H1 (cell line): ENCODE measurements around the gene C3orf22. TPM values are rescaled to one million over a fixed set of nuclear protein-coding genes. Genes with fewer than 3 reads are reported as not detected.

Experiments used
- CTCF ChIA-PET: fragments of 300-600 bp; sonication (Branson Sonifier 250); formaldehyde crosslinking; loops from one replicate; lab custom pipeline; 2021; ENCODE audit not compliant: partially characterized antibody; lab: Charles Lee
- POLR2A ChIA-PET: fragments of 300-600 bp; sonication (Branson Sonifier 250); formaldehyde crosslinking; loops from one replicate; lab custom pipeline; 2021; ENCODE audit warnings: inconsistent platforms; ENCODE audit not compliant: partially characterized antibody; lab: Charles Lee
- DNase-seq, 2 experiments: peaks; one replicate each; pipeline versions ENCODE4 v3.0.0 to v3.0.0-alpha.2; 2010 to 2022; ENCODE audit warnings: low spot score in 2 of 2, low read depth in 1 of 2, mixed read lengths in 1 of 2
- FAIRE-seq: peaks from 2 replicates; lab custom pipeline; 2011; peaks lifted over from hg19 to GRCh38; lab: Jason Lieb, UNC
- H2AFZ ChIP-seq: 2 replicates; pipeline ENCODE4 v1.8.1; 2012; ENCODE audit warnings: low read length, inconsistent platforms
- H2AK5ac ChIP-seq: 2 replicates; pipeline ENCODE4 v1.6.1; 2013; ENCODE audit warnings: low read depth, low read length
- H2BK120ac ChIP-seq: replicated peaks from 2 replicates; pipeline ENCODE3; 2013; ENCODE audit warnings: low read depth, low read length, inconsistent platforms
- H2BK12ac ChIP-seq: 2 replicates; pipeline ENCODE4 v1.6.1; 2013; ENCODE audit warnings: low read depth, low read length
- H2BK15ac ChIP-seq: 2 replicates; pipeline ENCODE4 v1.6.1; 2013; ENCODE audit warnings: low read length
- H2BK20ac ChIP-seq: 2 replicates; pipeline ENCODE4 v1.6.1; 2013; ENCODE audit warnings: low read length
- H2BK5ac ChIP-seq: 2 replicates; pipeline ENCODE4 v1.6.1; 2013; ENCODE audit warnings: low read depth, low read length
- H3K14ac ChIP-seq: 2 replicates; pipeline ENCODE4 v1.6.1; 2013; ENCODE audit warnings: inconsistent platforms; ENCODE audit not compliant: insufficient read length
- H3K18ac ChIP-seq: 2 replicates; pipeline ENCODE4 v1.6.1; 2013; ENCODE audit warnings: low read length; ENCODE audit errors: extremely low read depth
- H3K23ac ChIP-seq: 2 replicates; pipeline ENCODE4 v1.6.1; 2013; ENCODE audit warnings: inconsistent platforms; ENCODE audit not compliant: insufficient read length
- H3K23me2 ChIP-seq: 2 replicates; pipeline ENCODE4 v1.6.1; 2013; ENCODE audit warnings: low read depth, low read length
- H3K27ac ChIP-seq: 2 replicates; pipeline ENCODE4 v1.6.1; 2011; ENCODE audit warnings: low read depth, low read length, inconsistent platforms
- H3K27me3 ChIP-seq, 4 experiments: replicated peaks in 1 of 4; 1 replicate in 1 of 4; 2 replicates in 3 of 4; pipeline versions ENCODE4 v1.6.1 to v1.8.1; 2011 to 2013; ENCODE audit warnings: low read length in 3 of 4, mild to moderate bottlenecking in 3 of 4, inconsistent platforms in 2 of 4, mixed read lengths in 2 of 4, moderate library complexity in 1 of 4; ENCODE audit not compliant: control insufficient read depth in 3 of 4, insufficient read depth in 3 of 4; ENCODE audit errors: extremely low read depth in 1 of 4
- H3K36me3 ChIP-seq, 4 experiments: 2 replicates each; pipeline versions ENCODE4 v1.6.1 to v1.8.1; 2011 to 2013; ENCODE audit warnings: mild to moderate bottlenecking in 4 of 4, low read length in 3 of 4, moderate library complexity in 2 of 4, control low read depth in 1 of 4, inconsistent platforms in 1 of 4; ENCODE audit not compliant: insufficient read depth in 4 of 4, control insufficient read depth in 2 of 4
- H3K4ac ChIP-seq: replicated peaks from 2 replicates; pipeline ENCODE3; 2013; ENCODE audit warnings: low read length, low read depth, mixed read lengths, inconsistent platforms; ENCODE audit not compliant: insufficient read length
- H3K4me1 ChIP-seq, 4 experiments: replicated peaks in 1 of 4; 1 replicate in 1 of 4; 2 replicates in 3 of 4; pipeline versions ENCODE4 v1.6.1 to v1.8.1; 2011 to 2013; ENCODE audit warnings: low read length in 3 of 4, inconsistent platforms in 2 of 4, mixed read lengths in 1 of 4; ENCODE audit not compliant: insufficient read depth in 4 of 4, control insufficient read depth in 3 of 4
- H3K4me2 ChIP-seq, 2 experiments: 2 replicates each; pipeline versions ENCODE4 v1.6.1 to v1.8.1; 2011 to 2013; ENCODE audit warnings: low read depth in 2 of 2, low read length in 2 of 2, control low read depth in 1 of 2, inconsistent platforms in 1 of 2, mild to moderate bottlenecking in 1 of 2; ENCODE audit not compliant: insufficient read depth in 1 of 2
- H3K4me3 ChIP-seq, 4 experiments: fragments of 200-600, 300-600 bp in 1 of 4; sonication (generic), shearing (Covaris generic), sonication (Bioruptor Twin) in 1 of 4; 2 replicates each; pipeline versions ENCODE4 v1.5.1 to v1.8.1; 2011 to 2016; ENCODE audit warnings: low read length in 4 of 4, low read depth in 3 of 4, control low read depth in 2 of 4, inconsistent platforms in 2 of 4, mild to moderate bottlenecking in 2 of 4, mixed read lengths in 1 of 4, moderate library complexity in 1 of 4; ENCODE audit not compliant: insufficient read depth in 2 of 4; ENCODE audit errors: extremely low read depth in 1 of 4
- H3K56ac ChIP-seq: replicated peaks from 2 replicates; pipeline ENCODE3; 2013; ENCODE audit warnings: low read depth, mild to moderate bottlenecking, mixed read lengths, low read length, inconsistent platforms; ENCODE audit not compliant: insufficient read length
- H3K79me1 ChIP-seq: 2 replicates; pipeline ENCODE4 v1.6.1; 2013; ENCODE audit warnings: low read depth, low read length, control low read depth
- H3K79me2 ChIP-seq, 2 experiments: 2 replicates each; pipeline versions ENCODE4 v1.6.1 to v1.8.1; 2012 to 2013; ENCODE audit warnings: low read length in 2 of 2, mild to moderate bottlenecking in 2 of 2, inconsistent platforms in 1 of 2; ENCODE audit not compliant: insufficient read depth in 2 of 2, control insufficient read depth in 1 of 2
- H3K9ac ChIP-seq, 4 experiments: replicated peaks in 1 of 4; 1 replicate in 1 of 4; 2 replicates in 3 of 4; pipeline versions ENCODE4 v1.6.1 to v1.8.1; 2011 to 2013; ENCODE audit warnings: low read depth in 3 of 4, low read length in 3 of 4, control low read depth in 2 of 4, mild to moderate bottlenecking in 2 of 4, moderate library complexity in 2 of 4, inconsistent platforms in 1 of 4; ENCODE audit errors: extremely low read depth in 1 of 4
- H3K9me3 ChIP-seq, 2 experiments: 2 replicates each; pipeline versions ENCODE4 v1.6.1 to v1.8.1; 2012 to 2013; ENCODE audit warnings: mild to moderate bottlenecking in 2 of 2, moderate library complexity in 2 of 2, control low read depth in 1 of 2, inconsistent platforms in 1 of 2, low read depth in 1 of 2, low read length in 1 of 2, mixed read lengths in 1 of 2; ENCODE audit not compliant: insufficient read depth in 2 of 2
- H4K20me1 ChIP-seq, 2 experiments: replicated peaks in 1 of 2; 2 replicates each; pipeline versions ENCODE3 to v1.8.1; 2011 to 2013; ENCODE audit warnings: inconsistent platforms in 2 of 2, low read length in 2 of 2, mild to moderate bottlenecking in 1 of 2; ENCODE audit not compliant: insufficient read depth in 2 of 2, control insufficient read depth in 1 of 2
- H4K5ac ChIP-seq: 2 replicates; pipeline ENCODE4 v1.6.1; 2013; ENCODE audit warnings: low read length, low read depth, mixed read lengths, inconsistent platforms; ENCODE audit not compliant: insufficient read length
- H4K8ac ChIP-seq: 2 replicates; pipeline ENCODE4 v1.8.0; 2013; ENCODE audit warnings: mild to moderate bottlenecking, moderate library complexity, low read length, inconsistent platforms; ENCODE audit not compliant: insufficient read depth; ENCODE audit errors: extremely low read depth
- H4K91ac ChIP-seq: replicated peaks from 2 replicates; pipeline ENCODE3; 2013; ENCODE audit warnings: low read length, mixed read lengths, inconsistent platforms; ENCODE audit not compliant: insufficient read length
- CBX5 ChIP-seq: fragments of 300-800, 300-1000 bp; sonication (generic); IDR thresholded peaks from 2 replicates; pipeline ENCODE4 v1.7.1; 2016; ENCODE audit warnings: antibody characterized with exemption, low read length, low read depth
- CBX8 ChIP-seq: fragments of 300-800, 300-1000 bp; sonication (generic); IDR thresholded peaks from 2 replicates; pipeline ENCODE4 v1.7.1; 2016; ENCODE audit warnings: low read depth, low read length, borderline replicate concordance
- CTBP2 ChIP-seq: IDR thresholded peaks from 2 replicates; pipeline ENCODE4 v1.7.0; 2011; ENCODE audit warnings: borderline replicate concordance, mild to moderate bottlenecking, moderate library complexity, mixed read lengths, low read length; ENCODE audit not compliant: insufficient read depth, insufficient read length
- E2F6 ChIP-seq: IDR thresholded peaks from 2 replicates; pipeline ENCODE4 v1.6.1; 2012; ENCODE audit warnings: inconsistent platforms
- HDAC2 ChIP-seq, 2 experiments: fragments of 300-600 bp in 1 of 2; sonication (generic) in 1 of 2; IDR thresholded peaks; 2 replicates each; pipeline ENCODE4 v1.6.1; 2011 to 2012; ENCODE audit warnings: low read depth in 2 of 2, low read length in 2 of 2, mild to moderate bottlenecking in 2 of 2, moderate library complexity in 2 of 2, borderline replicate concordance in 1 of 2, inconsistent platforms in 1 of 2
- KDM1A ChIP-seq: fragments of 200-600, 300-600 bp; sonication (generic); IDR thresholded peaks from 2 replicates; pipeline ENCODE4 v1.7.1; 2016; ENCODE audit warnings: mild to moderate bottlenecking, low read length, borderline replicate concordance
- KDM4A ChIP-seq: IDR thresholded peaks from one replicate; pipeline ENCODE4 v1.7.1; 2012; ENCODE audit warnings: low read depth, mild to moderate bottlenecking, moderate library complexity, low read length, inconsistent platforms; ENCODE audit not compliant: severe bottlenecking
- MAX ChIP-seq: IDR thresholded peaks from 2 replicates; pipeline ENCODE4 v1.6.1; 2012; ENCODE audit warnings: inconsistent platforms
- POLR2A ChIP-seq, 2 experiments: IDR thresholded peaks; 1 replicate in 1 of 2; 2 replicates in 1 of 2; pipeline ENCODE4 v1.6.1; 2011; ENCODE audit warnings: low read depth in 2 of 2, low read length in 2 of 2, mild to moderate bottlenecking in 2 of 2; ENCODE audit errors: control extremely low read depth in 1 of 2
- TEAD4 ChIP-seq: IDR thresholded peaks from 2 replicates; pipeline ENCODE4 v1.6.1; 2012; ENCODE audit warnings: low read depth, low read length, inconsistent platforms, mixed read lengths
- WGBS, 2 experiments: shearing (Covaris generic) in 1 of 2; methylation state at CpG; one replicate each; pipeline versions ENCODE4 v1.1.6 to v1.1.7; 2013 to 2015; ENCODE audit warnings: low lambda C conversion rate in 2 of 2, mixed read lengths in 2 of 2, inconsistent platforms in 1 of 2, low coverage in 1 of 2, missing lambda C conversion rate in 1 of 2; ENCODE audit not compliant: insufficient replicate concordance in 2 of 2, insufficient coverage in 1 of 2, insufficient read length in 1 of 2; ENCODE audit errors: extremely low coverage in 1 of 2, missing lambda C conversion rate in 1 of 2; 5-methylcytosine and 5-hydroxymethylcytosine counted together
- polyA plus RNA-seq, 7 experiments: library from polyadenylated mRNA; depleted of rRNA in 3 of 7; stranded (reverse) in 5 of 7; unstranded in 2 of 7; fragments of >200 nt in 5 of 7; fragments of 200-250 nt in 2 of 7; gene quantifications; 1 replicate in 5 of 7; 2 replicates in 1 of 7; 4 replicates in 1 of 7; pipeline versions ENCODE4 v1.2.1 to v1.2.3, GENCODE V29; 2011 to 2013; ENCODE audit warnings: missing spikeins in 2 of 7, mixed read lengths in 2 of 7
- total RNA-seq: library from RNA; stranded (reverse); fragmentation: NEBNext Ultra II Directional; extraction: Animal tissue kit (Norgen Biotek cat#: 25700); gene quantifications from 2 replicates; pipeline ENCODE4 v1.2.1, GENCODE V29; 2021

The C3orf22 gene
- total and polyA plus RNA-seq, 2 of the 8 experiments (the other 6 are each of a cell fraction or from before 2014, with no cell fraction given): not detected

GRCh38 chr3:126541628-126542339, 16.9 kb downstream of the C3orf22 start:
- WGBS, 2 experiments: 82% methylated on average over 91 of the region's 101 CpGs; no CpG with 5 or more reads in 1 of the 2 experiments
- H3K9ac ChIP-seq: no peak overlapping the region
- H4K91ac ChIP-seq: no peak overlapping the region
- H3K79me2 ChIP-seq: no peaks in the 10 kb centered on the region
- no peak overlapping the region for H3K23ac ChIP-seq
- no peak overlapping the region for H3K4ac ChIP-seq
- 0 out of 2 replicates have a peak overlapping the region, but pooled peaks have one; percentile 32 for H2AFZ ChIP-seq
- no peaks in the 10 kb centered on the region for H3K79me1 ChIP-seq
- CTCF ChIA-PET: interaction anchor here (1.0 to 2.5 kb wide), 4 partner anchors 9 to 19 kb away, joined by 3 to 7 read pairs (median 6); no protein-coding TSS in a partner anchor
- H3K4me1 ChIP-seq: no peaks in the 10 kb centered on the region
- DNase-seq: peak in 1 of 2 experiments; percentile 50
- no peak overlapping the region for H2BK20ac ChIP-seq
- H3K27ac ChIP-seq: no peak overlapping the region
- no peak overlapping the region for H3K56ac ChIP-seq
- no peak for FAIRE-seq
- H2BK12ac ChIP-seq: no peak overlapping the region
- H3K4me3 ChIP-seq: no peak overlapping the region
- H2BK5ac ChIP-seq: no peak overlapping the region
- no peak overlapping the region for H3K14ac ChIP-seq
- TF ChIP-seq MAX (peak; percentile 32; the same call in 1 of the 2 replicates), HDAC2 (IDR thresholded peaks at IDR 0.05; ENCODE audit: borderline replicate concordance in 1 of 2, low read depth in 2 of 2, low read length in 2 of 2) (no peak), CBX5 (no peak), KDM1A (no peak), E2F6 (no peak; the same call in none of the 2 replicates), CBX8 (no peak), CTBP2 (no peak), KDM4A (peak; percentile 16), POLR2A (IDR thresholded peaks at IDR 0.05; ENCODE audit: control extremely low read depth in 1 of 2, low read depth in 2 of 2, low read length in 2 of 2) (no peak), TEAD4 (no peak)
- H4K8ac ChIP-seq: peak overlapping the region; percentile 74; the same call in 1 of the 2 replicates
- H4K20me1 ChIP-seq: peaks cover 0 to 5% of the 10 kb centered on the region in 2 experiments
- peaks cover 0 to 5% (median 2%) of the 10 kb centered on the region in 4 experiments; a peak in 1 of 7 replicates for H3K27me3 ChIP-seq
- no peak overlapping the region for H4K5ac ChIP-seq
- H3K18ac ChIP-seq: no peak overlapping the region
- no peak overlapping the region for H2AK5ac ChIP-seq
- no peaks in the 10 kb centered on the region for H3K9me3 ChIP-seq
- peaks cover 7% of the 10 kb centered on the region; the same call in 1 of the 2 replicates for H3K23me2 ChIP-seq
- no peak overlapping the region for H2BK15ac ChIP-seq
- POLR2A ChIA-PET: no interaction called here
- H3K4me2 ChIP-seq: no peak overlapping the region
- no peak overlapping the region for H2BK120ac ChIP-seq
- no peaks in the 10 kb centered on the region; a peak in 1 of 8 replicates for H3K36me3 ChIP-seq
